COLO668 (cell line): ENCODE results near the gene PRDM5.

Source experiments
- DNase-seq: peaks from one replicate; lab custom pipeline; 2025; ENCODE audit not compliant: unreplicated experiment; lab: John Stamatoyannopoulos, UW

PRDM5 gene

DNA sequence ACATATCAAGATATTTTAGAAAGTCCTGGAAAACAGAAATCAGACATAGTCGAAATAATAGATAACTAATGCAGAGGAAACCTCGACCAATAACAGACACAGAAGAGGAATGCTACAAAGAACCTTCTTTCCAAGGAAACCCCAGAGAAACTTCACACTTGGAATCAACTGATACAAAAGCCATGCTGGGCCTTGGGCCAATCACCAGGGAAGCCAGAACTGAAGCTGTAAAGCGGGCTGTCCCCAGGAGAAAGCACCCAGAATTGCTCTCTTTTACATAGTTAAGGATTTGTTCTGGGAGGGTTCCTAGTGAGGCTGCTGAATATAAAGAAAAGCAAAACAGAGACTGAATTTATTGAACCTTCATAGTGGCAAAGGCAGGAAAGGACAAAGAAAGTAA lies 100.5 kb downstream of the PRDM5 start:
- no peak for DNase-seq

DNA sequence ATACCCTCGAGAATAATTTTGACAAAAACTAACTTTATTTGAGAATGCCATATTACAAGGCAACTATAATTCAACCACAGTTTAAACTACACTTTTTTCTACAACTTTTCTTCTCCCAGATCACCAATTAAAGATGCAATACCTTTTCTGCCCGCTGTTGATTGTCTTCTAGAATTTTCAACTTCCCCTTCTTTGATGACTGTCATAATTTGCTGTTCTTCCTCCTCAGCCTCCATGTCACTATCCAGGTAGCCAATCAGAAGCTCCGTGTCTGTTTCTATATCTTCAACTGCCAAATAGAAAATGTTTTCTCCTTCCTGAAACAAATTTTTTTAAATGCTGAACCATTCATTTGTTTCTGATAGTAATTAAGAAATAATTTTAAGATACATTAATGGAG lies 101.5 kb downstream of the PRDM5 start:
- DNase-seq = no peak

DNA sequence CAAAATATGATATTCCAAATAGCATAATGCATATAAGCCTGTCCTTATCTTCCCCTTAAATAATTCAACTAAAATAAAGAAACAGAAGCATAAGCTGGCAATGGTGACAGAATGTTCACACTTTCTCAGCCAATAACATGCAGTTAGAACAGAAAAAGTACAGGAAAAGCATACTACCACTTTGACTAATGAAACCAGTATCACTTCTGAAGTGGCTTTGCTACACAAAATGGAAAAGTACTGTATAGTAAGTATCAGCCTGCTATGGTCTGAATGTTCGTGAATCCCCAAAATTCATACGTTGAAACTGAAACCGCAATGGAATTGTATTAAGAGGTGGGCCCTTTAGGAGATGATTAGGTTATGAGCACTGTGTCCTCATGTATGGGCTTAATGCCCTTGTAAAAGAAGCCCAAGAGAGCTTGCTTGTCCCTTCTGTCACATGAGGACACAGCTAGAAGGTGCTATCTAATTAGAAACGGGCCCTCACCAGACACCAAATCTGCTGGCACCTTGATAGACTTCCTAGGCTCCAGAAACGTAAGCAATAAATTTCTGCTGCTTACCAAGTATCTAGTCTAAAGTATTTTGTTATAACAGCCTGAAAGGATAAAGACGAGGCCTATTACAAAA lies 102.6 kb downstream of the PRDM5 start:
- DNase-seq = no peak

DNA sequence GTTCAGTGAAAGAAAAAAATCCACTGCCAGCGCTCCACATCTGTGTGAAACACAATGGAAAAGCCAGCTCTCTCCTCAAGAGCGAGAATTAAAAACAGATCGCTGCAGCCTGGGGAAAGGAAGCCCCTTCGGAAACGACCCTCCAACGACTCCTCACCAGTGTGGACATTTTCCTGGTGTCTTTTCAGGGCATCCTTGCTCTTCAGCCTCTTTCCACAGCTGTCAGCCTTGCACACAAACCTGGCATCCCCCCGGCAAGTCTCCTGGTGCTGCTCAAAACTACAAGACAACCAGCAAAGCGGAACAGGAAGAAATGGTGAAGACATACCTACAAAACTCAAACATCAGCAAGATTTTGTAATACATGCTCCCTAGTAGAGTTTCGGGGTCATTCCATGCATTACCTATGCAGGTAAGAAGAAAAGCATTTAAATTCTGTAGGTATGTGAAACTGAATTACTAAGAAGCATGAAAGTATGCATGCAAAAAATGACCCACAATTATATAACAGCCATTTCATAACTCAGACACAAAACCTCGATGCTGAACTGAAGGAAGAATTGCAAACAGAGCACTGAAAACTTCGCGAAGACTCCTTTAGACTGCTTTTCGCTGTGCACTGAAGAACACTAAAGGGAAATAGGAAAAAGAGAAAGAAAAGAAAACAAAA lies 106.1 kb downstream of the PRDM5 start:
- DNase-seq = no peak

- no peak for DNase-seq
Measured at GRCh38 chr4:120815361-120815760, 107.2 kb downstream of the PRDM5 start.

- no peak for DNase-seq
Measured at GRCh38 chr4:120814886-120815285, 107.6 kb downstream of the PRDM5 start.

GRCh38 chr4:120812216-120812615 lies 110.3 kb downstream of the PRDM5 start:
- no peak for DNase-seq

DNA sequence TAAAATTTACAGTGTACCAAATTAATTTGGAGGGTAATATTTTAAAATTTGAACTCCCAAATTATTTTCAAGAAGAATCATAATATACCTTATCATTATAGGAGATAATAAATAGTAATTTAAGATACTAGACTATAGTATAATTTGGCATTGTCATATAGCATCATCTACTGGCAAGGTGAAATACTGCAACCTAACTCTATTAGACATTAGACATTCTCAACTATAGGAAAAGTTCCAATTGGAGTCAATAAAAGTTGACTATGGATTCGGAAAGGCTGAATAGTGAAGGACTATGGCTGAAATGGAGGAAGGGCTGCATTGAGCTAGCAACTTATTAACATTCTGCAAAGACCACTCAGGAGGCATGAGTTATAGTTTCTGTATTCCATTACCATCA lies 113.0 kb downstream of the PRDM5 start:
- DNase-seq = no peak

GRCh38 chr4:120808475-120809141 lies 113.9 kb downstream of the PRDM5 start:
- no peak for DNase-seq

DNA sequence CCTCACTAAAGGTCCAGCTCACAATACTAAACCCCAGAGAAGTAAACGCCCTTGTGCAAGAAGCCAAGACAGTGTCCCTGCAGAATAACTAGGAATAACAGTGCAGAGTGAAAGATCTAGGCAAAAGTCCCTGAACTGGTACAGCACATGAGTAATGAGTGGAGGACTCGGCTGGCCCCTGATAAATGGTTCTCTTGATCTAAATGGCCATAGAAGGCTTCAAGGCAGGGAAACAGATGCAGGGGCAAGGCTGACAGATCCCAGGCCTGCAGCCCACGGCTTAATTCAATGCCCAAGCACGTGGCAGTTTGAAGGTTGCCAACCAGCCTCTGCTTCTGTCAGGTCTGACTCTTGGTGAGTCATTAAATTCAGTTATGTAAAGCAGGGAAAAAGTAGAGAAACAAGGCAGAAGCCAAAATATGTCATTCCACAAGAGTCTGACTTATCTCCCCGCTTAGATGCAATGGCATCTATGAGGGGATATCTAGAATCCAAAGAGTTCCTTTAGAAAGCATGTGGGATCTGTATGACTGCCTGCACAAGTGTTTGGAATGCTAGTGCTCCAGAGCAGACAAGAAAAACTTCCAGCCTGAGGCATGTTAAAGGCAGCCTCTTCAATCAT lies 121.3 kb downstream of the PRDM5 start:
- no peak for DNase-seq

DNA sequence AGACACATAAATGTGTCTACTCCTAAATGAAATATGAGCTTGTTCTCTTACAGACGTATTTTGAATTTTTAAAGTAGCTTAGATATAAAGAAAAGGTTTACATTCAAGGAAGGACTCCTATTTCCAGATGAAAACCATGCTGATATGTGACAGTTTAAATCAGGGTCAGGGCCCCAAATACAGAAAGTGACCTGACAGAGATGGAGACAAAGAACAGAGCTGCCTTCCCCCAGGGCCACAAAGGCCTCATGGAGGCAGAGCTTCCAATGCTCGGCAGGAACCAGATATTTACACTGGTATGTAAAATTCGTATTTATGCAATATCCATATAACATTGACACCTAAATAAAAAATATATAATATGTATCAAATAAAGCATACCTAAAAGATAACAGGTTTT lies 124.0 kb downstream of the PRDM5 start:
- no peak for DNase-seq

GRCh38 chr4:120796271-120796670 lies 126.3 kb downstream of the PRDM5 start:
- DNase-seq = no peak

DNA sequence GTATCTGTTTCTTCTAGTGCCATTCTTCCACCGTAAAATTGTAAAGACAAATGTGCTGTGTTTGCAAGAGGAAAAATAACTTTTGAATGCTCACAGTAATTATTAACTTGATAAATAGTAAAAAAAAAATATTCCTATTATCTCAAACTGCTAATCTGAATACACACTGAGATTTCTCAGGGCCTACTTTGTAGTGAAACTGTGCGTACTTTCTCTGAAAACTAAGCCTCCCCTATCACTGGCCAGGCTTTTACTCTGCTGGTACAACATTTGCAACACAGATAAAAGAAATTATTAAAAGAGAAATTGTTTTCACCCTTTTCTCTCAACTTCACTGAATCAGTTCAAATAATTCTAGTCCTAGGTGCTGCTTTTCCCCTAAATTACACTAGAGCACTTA lies 137.3 kb downstream of the PRDM5 start:
- DNase-seq = no peak

DNA sequence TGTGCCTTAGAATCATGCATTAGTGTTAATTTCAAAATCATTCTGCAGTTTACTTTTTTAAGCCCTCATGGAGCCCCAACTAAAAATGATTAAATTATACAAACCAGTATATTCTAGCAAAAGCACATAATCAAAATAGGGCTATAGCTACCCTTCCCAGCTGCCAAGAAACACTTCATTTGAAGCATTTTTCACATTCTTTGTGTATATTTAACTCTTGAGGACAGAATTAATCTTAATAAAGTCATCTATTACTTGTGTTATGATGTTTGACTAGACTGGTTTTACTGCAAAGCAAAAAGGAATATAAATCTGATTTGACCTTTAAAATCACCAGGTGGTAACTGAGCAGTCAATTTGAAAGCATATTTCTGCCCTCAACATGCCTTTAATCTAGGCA lies 145.1 kb downstream of the PRDM5 start:
- DNase-seq = no peak

DNA sequence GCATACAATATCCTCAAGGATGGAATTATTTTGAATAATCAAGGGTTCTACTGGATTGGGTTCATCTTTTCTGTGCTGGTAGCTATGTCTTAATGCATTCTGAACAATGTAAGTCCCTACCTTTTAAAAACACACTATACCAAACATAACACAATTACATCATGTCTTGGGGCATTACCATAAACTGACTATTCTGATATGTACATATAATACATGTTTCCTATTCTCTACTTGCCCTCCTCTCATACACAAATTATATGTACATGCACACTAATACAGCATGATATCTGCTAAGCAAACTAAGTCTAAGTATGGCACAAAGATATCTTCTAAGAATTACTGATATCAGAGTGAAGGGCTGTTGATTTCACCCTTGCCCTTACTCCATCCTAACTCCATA lies 147.1 kb downstream of the PRDM5 start:
- DNase-seq = no peak

GRCh38 chr4:120773641-120774040 lies 148.9 kb downstream of the PRDM5 start:
- no peak for DNase-seq

DNA sequence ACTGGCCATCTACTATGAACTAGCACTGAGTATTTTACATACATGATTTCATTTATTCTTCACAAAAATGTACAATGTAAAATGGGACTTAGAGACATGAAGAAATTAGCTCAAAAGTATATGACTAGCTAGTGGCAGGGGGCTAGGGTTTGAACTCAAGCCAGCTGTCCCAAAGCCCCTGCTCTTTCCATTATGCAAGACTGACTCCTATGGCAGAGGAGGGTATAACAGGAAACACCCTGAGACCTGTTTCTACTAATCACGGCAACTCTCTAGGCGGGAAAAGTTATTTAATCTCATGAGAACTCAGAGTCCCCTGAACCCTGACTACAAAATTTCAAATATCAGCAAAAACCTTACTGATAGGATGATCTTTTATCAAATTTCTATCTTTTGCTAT lies 150.6 kb downstream of the PRDM5 start:
- no peak for DNase-seq

DNA sequence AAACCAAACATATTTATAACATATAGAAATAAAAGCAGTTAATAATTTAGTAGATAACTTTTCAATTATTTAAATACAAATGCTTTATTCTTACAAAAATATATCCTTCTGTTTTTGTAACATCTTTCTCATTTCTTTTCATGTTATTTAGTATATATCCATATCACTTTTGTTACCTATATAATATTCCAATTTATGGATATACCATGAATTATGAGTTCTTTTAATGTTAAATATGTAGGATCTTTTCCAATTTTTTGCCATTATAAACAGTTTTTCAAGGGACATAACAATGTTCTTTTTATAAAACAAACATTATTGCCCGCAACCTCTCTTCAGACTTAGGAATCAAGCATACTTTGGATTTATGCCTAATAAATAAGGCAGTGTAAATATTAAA lies 151.6 kb downstream of the PRDM5 start:
- DNase-seq = no peak

GRCh38 chr4:120769227-120769626 lies 153.3 kb downstream of the PRDM5 start:
- no peak for DNase-seq

DNA sequence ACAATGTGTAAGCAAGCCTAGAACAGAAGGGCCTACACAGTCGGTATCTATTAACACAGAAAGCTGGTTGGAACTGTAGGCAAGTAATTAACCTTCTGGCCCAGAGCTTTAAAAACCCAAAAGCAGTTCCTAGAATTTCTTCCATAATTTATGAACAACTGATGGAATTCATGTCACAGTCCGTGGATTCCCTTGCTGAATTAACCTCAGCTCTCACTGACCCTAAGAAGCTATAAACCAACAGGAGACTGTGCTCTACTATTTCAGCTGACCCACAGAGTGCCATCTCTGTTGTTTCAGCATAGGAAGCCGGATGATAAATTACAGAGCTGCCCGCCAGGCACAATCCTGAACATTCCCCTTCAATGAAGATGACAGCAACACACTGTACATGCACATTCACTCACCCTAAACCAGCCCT lies 157.3 kb downstream of the PRDM5 start:
- DNase-seq = no peak

GRCh38 chr4:120763650-120764049 lies 158.9 kb downstream of the PRDM5 start:
- no peak for DNase-seq

GRCh38 chr4:120761070-120761469 lies 161.5 kb downstream of the PRDM5 start:
- DNase-seq = no peak
